ENCODE results near the gene DCANP1. TPM values are rescaled to one million over a fixed set of nuclear protein-coding genes. Genes with fewer than 3 reads are reported as not detected.
A peak's percentile ranks its signal among the peaks of the same experiment; 100 is the strongest.

The DCANP1 gene
- total and polyA plus RNA-seq, 9 of the 15 experiments (the other 6 are each of a cell fraction or from before 2014, with no cell fraction given), result not detected

DNA sequence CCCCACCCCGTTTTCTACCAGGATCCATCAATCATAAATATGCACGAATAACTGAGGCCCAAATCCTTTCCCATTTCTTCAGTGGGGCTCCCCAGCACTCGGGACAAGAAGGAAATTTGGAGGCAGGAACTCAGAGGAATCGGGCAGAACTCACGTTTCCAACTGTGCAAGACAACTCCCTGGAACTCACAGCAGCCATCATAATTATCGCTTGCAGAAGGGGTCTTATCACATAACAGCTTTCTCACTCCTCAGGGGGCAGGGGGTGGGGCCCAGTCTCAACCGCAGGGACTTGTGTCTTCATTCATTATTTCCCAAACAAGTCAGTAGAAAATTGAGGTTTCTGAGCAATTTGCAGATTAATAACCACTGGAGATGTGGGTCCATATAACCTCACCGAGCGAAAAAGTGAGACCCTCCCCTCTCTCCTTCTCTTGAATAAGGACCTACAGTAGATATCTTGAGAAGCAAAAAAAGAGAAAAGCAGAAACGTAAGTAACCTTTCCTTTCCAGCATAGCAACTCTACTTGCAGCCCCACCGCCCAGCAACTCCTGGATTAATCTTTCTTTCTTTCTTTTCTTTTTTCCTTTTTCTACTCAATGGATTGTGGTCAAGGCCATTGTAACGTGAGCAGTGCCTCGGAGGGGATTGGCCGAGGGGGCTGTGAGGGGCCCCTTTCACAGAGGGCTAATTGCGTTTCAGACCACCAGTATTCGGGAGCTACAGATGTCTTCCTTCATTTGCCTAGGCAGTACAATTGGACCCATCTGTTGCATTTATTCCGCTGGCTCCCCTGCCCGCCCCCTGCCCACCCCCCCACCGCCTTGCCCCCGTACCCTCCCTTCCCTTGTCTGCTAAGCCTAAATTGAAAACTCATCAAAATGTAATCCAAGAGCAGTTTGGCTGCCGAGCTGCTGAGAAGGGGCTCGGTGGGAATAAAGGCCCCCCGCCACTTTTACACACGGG is 29.8 kb upstream of the DCANP1 start:
- WGBS (ENCODE audit: insufficient coverage, low coverage, missing lambda C conversion rate), result 14% methylated on average over 19 of the region's 24 CpGs
- ATAC-seq, result peak; percentile 77
- no peaks in the 10 kb centered on the region for H4K20me1 ChIP-seq (replicated peaks; ENCODE audit: control insufficient read depth, insufficient read depth, low read length)
- no peaks in the 10 kb centered on the region; the same call in 2 of the 3 replicates for H3K79me2 ChIP-seq (ENCODE audit: control insufficient read depth, insufficient read depth, low read length)
- FAIRE-seq, result peak; percentile 87
- intact Hi-C loops (cut with micrococcal nuclease) (no loop called here), in situ Hi-C loops (cut with MboI) (no loop called here)
- H3K27ac ChIP-seq (ENCODE audit: extremely low read depth, low read depth, low read length), result peak overlapping the region; percentile 41
- 0 out of 2 replicates have a peak overlapping the region, but pooled peaks have one; percentile 5 for H3K4me3 ChIP-seq
- BruUV-seq (replicated peaks), result no TSS peak
- H3K4me1 ChIP-seq (replicated peaks in 1 of 2; ENCODE audit: control insufficient read depth in 2 of 2, insufficient read depth in 2 of 2, low read length in 2 of 2), result peaks cover 47 to 51% of the 10 kb centered on the region in 2 experiments
- peak; percentile 51 to 85 (median 68) for DNase-seq (ENCODE audit: extremely low read depth in 1 of 4, low spot score in 3 of 4)
- H3K9me3 ChIP-seq (replicated peaks; ENCODE audit: control insufficient read depth, insufficient read depth, low read depth, low read length), result no peaks in the 10 kb centered on the region
- POLR2A ChIA-PET, result interaction anchor here (0.6 to 1.6 kb wide), 4 partner anchors 11 to 1549 kb away, joined by 3 to 5 read pairs (median 3); no protein-coding TSS in a partner anchor
- CTCF ChIA-PET (ENCODE audit: low intra/inter-chr PET ratio), result no interaction called here
- peak overlapping the region; percentile 75 for H2AFZ ChIP-seq (ENCODE audit: low read depth, low read length)
- no peaks in the 10 kb centered on the region; a peak in 1 of 5 replicates for H3K27me3 ChIP-seq (ENCODE audit: control insufficient read depth in 2 of 2, insufficient read depth in 2 of 2, low read length in 2 of 2)
- peak overlapping the region; percentile 62 for H3K4me2 ChIP-seq (ENCODE audit: insufficient read depth, low read length)
- H3K9ac ChIP-seq (ENCODE audit: insufficient read depth in 1 of 2, low read depth in 2 of 2, low read length in 2 of 2), result peak overlapping the region; percentile 38 to 74
- no peaks in the 10 kb centered on the region for H3K36me3 ChIP-seq (ENCODE audit: control insufficient read depth, insufficient read depth, low read length)
- peaks cover 5% of the 10 kb centered on the region for H3K9me1 ChIP-seq (ENCODE audit: control insufficient read depth, insufficient read depth, low read length)
- no peak for TF ChIP-seq ZFX (CRISPR knock-in tag; IDR thresholded peaks at IDR 0.05)
- no peak for TF ChIP-seq ZNF282 (CRISPR knock-in tag; IDR thresholded peaks at IDR 0.05)
- TF ChIP-seq STAG1 (CRISPR knock-in tag; IDR thresholded peaks at IDR 0.05; ENCODE audit: borderline replicate concordance), result no peak
- TF ChIP-seq TEAD4 (IDR thresholded peaks at IDR 0.05; ENCODE audit: low read length), result peak; percentile 84
- TF ChIP-seq TEAD4 (CRISPR knock-in tag; IDR thresholded peaks at IDR 0.05; ENCODE audit: borderline replicate concordance), result no peak
- peak; percentile 89 for TF ChIP-seq CBFA2T3 (IDR thresholded peaks at IDR 0.05)
- TF ChIP-seq MECOM (CRISPR knock-in tag; IDR thresholded peaks at IDR 0.05), result no peak
- no peak for TF ChIP-seq TOE1 (IDR thresholded peaks at IDR 0.05; ENCODE audit: borderline replicate concordance)
- TF ChIP-seq TOE1 (CRISPR knock-in tag; IDR thresholded peaks at IDR 0.05; ENCODE audit: borderline replicate concordance, low read depth), result no peak
- peak; percentile 72; the same call in 1 of the 2 replicates for TF ChIP-seq SMARCA4 (IDR thresholded peaks at IDR 0.05)
- TF ChIP-seq, protein P1, sequence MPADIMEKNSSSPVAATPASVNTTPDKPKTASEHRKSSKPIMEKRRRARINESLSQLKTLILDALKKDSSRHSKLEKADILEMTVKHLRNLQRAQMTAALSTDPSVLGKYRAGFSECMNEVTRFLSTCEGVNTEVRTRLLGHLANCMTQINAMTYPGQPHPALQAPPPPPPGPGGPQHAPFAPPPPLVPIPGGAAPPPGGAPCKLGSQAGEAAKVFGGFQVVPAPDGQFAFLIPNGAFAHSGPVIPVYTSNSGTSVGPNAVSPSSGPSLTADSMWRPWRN (IDR thresholded peaks at IDR 0.05; ENCODE audit: low read depth), result no peak
- peak; percentile 34; the same call in 1 of the 2 replicates for TF ChIP-seq MTA2 (IDR thresholded peaks at IDR 0.05; ENCODE audit: low read depth)
- peak in 1 of 3 experiments; percentile 71 for TF ChIP-seq YY1 (IDR thresholded peaks at IDR 0.05; ENCODE audit: borderline replicate concordance in 1 of 3, control insufficient read depth in 1 of 3, extremely low read depth in 1 of 3, insufficient read depth in 3 of 3, insufficient read length in 1 of 3, insufficient replicate concordance in 2 of 3, low read depth in 1 of 3, low read length in 2 of 3)
- TF ChIP-seq ZNF24 (IDR thresholded peaks at IDR 0.05), result peak; percentile 76; the same call in 1 of the 2 replicates
- TF ChIP-seq DDX20 (tag; IDR thresholded peaks at IDR 0.05; ENCODE audit: low read depth), result no peak
- peak; percentile 76 for TF ChIP-seq NCOR1 (IDR thresholded peaks at IDR 0.05)
- TF ChIP-seq RNF2 (IDR thresholded peaks at IDR 0.05), result peak; percentile 48; the same call in 1 of the 2 replicates
- TF ChIP-seq, protein P2, sequence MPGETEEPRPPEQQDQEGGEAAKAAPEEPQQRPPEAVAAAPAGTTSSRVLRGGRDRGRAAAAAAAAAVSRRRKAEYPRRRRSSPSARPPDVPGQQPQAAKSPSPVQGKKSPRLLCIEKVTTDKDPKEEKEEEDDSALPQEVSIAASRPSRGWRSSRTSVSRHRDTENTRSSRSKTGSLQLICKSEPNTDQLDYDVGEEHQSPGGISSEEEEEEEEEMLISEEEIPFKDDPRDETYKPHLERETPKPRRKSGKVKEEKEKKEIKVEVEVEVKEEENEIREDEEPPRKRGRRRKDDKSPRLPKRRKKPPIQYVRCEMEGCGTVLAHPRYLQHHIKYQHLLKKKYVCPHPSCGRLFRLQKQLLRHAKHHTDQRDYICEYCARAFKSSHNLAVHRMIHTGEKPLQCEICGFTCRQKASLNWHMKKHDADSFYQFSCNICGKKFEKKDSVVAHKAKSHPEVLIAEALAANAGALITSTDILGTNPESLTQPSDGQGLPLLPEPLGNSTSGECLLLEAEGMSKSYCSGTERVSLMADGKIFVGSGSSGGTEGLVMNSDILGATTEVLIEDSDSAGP (CRISPR knock-in tag; IDR thresholded peaks at IDR 0.05), result no peak
- TF ChIP-seq POLR2AphosphoS5 (IDR thresholded peaks at IDR 0.05; ENCODE audit: control insufficient read depth, insufficient read depth, low read depth, low read length), result peak; percentile 89
